NCI-H2171 treated with DMSO at 0.1 percent for 48 hours (cell line): ENCODE results near the gene SLC16A10.
A peak's percentile ranks its signal among the peaks of the same experiment; 100 is the strongest.
"Not testable (repeated sequence)": the region's sequence is repeated elsewhere in the genome, so short reads cannot be mapped to it uniquely, and the experiment has no call there.

Source experiments
- DNase-seq: peaks from one replicate; lab custom pipeline; 2025; lab: John Stamatoyannopoulos, UW

Gene SLC16A10

GRCh38 chr6:111219785-111220184 is 132.5 kb downstream of the SLC16A10 start:
- no peak for DNase-seq

- no peak for DNase-seq
Measured at GRCh38 chr6:111220383-111221031, 133.2 kb downstream of the SLC16A10 start.

GRCh38 chr6:111221804-111222203 is 134.5 kb downstream of the SLC16A10 start:
- DNase-seq: no peak

GRCh38 chr6:111222341-111222740 is 135.0 kb downstream of the SLC16A10 start:
- no peak for DNase-seq

- no peak for DNase-seq
Measured at GRCh38 chr6:111228094-111228493, 140.8 kb downstream of the SLC16A10 start.

GRCh38 chr6:111230351-111231089 is 143.2 kb downstream of the SLC16A10 start:
- no peak for DNase-seq

GRCh38 chr6:111231090-111231459 is 143.8 kb downstream of the SLC16A10 start:
- no peak for DNase-seq

GRCh38 chr6:111237852-111238251 is 150.5 kb downstream of the SLC16A10 start:
- no peak for DNase-seq

GRCh38 chr6:111238464-111239119 is 151.3 kb downstream of the SLC16A10 start:
- no peak for DNase-seq

GRCh38 chr6:111239461-111239860 is 152.2 kb downstream of the SLC16A10 start:
- no peak for DNase-seq

- DNase-seq: no peak
Measured at GRCh38 chr6:111242452-111242851, 155.1 kb downstream of the SLC16A10 start.

- DNase-seq: no peak
Measured at GRCh38 chr6:111243095-111243494, 155.8 kb downstream of the SLC16A10 start.

- DNase-seq: no peak
Measured at GRCh38 chr6:111248789-111249188, 161.5 kb downstream of the SLC16A10 start.

- no peak for DNase-seq
Measured at GRCh38 chr6:111250791-111251354, 163.6 kb downstream of the SLC16A10 start.

GRCh38 chr6:111252726-111253125 is 165.4 kb downstream of the SLC16A10 start:
- DNase-seq: no peak

- no peak for DNase-seq
Measured at GRCh38 chr6:111254004-111254778, 166.9 kb downstream of the SLC16A10 start.

- no peak for DNase-seq
Measured at GRCh38 chr6:111254779-111255166, 167.5 kb downstream of the SLC16A10 start.

- DNase-seq: not testable (repeated sequence)
Measured at GRCh38 chr6:111255838-111256237, 168.5 kb downstream of the SLC16A10 start.

- DNase-seq: peak; percentile 20
Measured at GRCh38 chr6:111256646-111257045, 169.3 kb downstream of the SLC16A10 start.

- no peak for DNase-seq
Measured at GRCh38 chr6:111258010-111258409, 170.7 kb downstream of the SLC16A10 start.

GRCh38 chr6:111258615-111259088 is 171.3 kb downstream of the SLC16A10 start:
- DNase-seq: no peak
